HG03139 (cell line): ENCODE results near the gene TMEM219.
"Not testable (repeated sequence)": the region's sequence is repeated elsewhere in the genome, so short reads cannot be mapped to it uniquely, and the experiment has no call there.

ENCODE experiments used
- ATAC-seq: cut with Tn5 transposase; IDR thresholded peaks from one replicate; pipeline ENCODE4 v1.9.1; 2021; ENCODE audit not compliant: unreplicated experiment

Gene TMEM219

DNA sequence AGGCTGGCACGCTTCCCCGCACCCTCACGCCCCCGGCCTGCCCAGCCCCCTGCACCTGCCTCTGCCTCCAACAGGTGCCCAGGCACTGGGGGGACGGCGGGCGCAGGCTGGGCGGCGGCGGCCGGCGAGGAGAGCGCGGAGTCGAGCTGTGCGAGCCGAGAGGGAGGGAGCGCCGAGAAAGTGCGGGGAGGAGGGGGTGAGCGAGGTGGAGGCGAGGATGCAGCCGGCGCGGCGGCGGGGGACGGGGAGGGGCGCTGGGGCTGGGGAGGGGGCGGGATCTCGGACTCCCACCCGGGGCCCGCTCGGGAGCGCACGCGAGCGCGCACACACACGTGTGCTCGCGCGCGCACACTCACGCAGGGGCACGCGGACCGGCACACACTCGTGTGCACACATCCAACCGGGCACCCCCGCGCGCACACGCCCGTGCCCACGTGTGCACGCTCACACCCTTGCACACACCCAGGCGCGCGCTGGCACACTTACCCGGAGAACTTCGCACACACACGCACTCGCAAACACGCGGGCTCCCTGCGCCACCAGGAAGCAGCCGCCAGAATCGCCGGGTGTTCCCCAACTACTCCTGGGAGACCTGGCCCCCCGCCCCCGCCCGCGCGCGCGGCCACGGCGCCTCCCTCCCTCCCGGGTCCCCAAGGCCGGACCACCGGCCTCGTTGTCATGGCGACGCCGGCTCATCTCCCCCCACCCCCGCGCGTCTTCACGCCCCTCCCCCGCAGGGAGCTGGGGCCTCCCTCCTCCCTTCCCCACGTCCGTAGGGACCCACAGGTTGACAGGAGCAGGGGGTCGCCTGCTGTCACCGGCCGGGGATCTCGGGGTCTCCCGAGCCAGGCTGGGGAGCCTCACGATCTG is 49.2 kb downstream of the TMEM219 start, which contains the start of gene DOC2A:
TSS of gene DOC2A (minus strand) at position 184 of the 870 bp plus-strand sequence. CDS start 805 bp downstream, outside the sequence.
- no peak for ATAC-seq

DNA sequence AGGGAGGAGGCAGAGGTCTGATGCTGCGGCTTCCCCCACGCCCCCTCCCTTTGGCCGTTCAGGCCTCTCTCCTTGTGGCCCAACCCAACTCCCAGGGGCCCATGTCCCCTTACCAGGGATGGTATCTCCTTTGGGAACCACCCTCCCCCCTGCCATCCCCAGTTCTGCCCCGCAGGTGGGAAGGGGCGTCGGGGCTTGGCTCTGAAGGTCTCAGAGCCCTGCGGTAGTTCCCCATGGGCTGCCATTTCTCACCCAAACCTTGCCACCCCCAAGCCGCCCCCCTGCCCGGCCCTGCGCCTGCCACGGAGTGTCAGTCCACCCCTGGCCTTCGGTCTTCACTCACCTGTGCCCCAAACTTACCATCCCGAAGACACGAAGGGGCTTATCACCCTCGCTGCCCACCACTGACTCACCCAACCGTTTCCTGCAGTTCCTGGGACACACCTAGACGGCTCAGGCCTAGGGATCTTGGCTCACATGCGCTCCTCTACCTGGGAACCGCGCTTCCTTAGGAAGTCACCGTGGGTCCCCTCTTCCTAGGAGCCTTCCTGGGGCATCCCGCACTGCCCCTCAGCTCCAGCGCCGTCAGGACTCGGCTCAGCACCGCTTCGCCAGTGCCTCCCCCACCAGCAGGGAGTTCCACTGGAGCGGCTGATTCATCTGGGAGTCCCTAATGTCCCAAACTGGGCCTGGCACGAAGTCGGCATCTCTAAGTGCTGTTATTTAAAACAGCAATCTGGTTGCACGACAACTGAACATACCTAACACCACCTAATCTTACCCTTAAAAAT is 50.0 kb downstream of the TMEM219 start:
- ATAC-seq, result no peak

DNA sequence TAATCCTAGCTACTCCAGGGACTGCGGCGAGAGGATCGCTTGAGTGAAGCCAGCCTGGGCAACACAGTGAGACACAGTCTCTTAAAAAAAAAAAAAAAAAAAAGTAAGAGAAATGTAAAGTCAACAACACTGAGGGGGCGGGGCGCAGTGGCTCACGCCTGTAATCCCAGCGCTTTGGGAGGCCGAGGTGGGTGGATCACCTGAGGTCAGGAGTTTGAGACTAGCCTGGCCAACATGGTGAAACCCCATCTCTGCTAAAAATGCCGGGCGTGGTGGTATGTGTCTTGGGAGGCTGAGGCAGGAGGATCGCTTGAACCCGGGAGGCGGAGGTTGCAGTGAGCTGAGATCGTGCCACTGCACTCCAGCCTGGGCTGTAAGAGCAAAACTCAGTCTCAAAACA is 50.7 kb downstream of the TMEM219 start:
- ATAC-seq, result not testable (repeated sequence)

DNA sequence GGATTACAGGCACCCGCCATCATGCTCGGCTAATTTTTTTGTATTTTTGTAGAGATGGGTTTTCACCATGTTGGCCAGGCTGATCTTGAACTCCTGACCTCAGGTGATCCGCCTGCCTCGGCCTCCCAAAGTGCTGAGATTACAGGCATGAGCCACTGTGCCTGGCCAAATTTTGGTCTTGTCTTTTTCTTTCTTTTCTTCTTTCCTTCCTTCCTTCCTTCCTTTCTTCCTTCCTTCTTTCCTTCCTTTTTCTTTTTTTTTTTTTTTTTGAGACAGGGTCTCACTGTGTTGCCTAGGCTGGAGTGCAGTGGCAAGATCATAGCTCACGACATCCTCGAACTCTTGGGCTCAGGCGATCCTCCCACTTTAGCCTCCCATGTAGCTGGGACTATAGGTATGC is 53.6 kb downstream of the TMEM219 start:
- not testable (repeated sequence) for ATAC-seq

DNA sequence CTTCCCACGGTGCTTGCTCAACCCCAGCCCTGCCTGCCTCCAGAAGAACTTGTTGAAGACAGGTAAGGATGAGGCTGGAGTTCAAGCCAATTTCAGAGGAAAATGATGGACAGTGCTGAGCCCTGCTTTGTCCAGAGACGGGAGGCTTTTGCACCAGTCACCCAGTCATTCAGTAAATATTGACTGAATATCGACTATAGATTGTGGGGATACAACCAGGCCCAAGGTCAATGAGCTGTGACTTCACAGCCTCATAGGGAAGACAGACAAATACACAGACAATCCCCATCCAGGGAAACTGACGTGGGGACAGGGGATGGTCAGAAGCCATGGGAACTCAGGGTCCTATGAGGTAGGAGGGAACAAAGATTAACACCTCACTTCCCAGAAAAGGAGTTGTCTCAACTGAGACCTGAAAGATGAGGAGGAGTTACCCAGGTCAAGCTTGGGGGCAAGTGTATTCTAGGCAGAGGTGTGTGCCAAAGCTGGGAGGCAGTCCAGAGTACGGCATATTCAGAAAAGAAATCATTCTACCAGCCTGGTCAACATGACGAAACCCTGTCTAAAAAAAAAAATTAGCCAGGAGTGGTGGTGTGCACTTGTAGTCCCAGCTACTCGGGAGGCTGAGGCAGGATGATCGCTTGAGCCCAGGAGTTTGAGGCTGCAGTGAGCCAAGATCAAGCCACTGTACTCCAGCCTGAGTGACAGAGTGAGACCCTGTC is 54.8 kb downstream of the TMEM219 start:
- no peak for ATAC-seq

DNA sequence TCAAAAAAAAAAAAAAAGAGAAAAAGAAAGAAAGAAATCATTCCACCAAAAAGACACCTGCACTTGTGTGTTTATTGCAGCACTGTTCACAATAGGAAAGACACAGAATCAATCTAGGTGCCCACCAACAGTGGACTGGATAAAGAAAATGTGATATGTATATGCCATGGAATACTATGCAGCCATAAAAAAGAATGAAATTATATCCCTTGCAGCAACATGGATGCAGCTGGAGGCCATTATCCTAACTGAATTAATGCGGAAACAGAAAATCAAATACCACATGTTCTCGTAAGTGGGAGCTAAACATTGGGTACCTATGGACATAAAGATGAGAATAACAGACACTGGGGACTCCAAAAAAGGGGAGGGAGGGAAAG is 55.4 kb downstream of the TMEM219 start:
- no peak for ATAC-seq

DNA sequence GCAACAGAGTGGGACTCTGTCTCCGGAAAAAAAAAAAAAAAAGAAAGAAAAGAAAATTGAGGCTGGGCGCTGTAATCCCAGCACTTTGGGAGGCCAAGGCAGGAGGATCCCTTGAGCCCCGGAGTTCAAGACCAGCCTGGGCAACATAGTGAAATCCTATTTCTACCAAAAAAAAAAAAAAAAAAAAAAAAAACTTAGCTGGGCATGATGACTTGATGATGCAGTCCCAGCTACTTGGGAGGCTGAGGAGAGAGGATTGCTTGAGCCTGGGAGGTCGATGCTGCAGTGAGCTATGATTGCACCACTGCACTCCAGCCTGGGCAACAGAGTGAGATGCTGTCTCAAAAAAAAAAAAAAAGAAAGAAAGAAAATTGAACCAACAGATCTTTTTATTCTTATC is 56.1 kb downstream of the TMEM219 start:
- not testable (repeated sequence) for ATAC-seq

DNA sequence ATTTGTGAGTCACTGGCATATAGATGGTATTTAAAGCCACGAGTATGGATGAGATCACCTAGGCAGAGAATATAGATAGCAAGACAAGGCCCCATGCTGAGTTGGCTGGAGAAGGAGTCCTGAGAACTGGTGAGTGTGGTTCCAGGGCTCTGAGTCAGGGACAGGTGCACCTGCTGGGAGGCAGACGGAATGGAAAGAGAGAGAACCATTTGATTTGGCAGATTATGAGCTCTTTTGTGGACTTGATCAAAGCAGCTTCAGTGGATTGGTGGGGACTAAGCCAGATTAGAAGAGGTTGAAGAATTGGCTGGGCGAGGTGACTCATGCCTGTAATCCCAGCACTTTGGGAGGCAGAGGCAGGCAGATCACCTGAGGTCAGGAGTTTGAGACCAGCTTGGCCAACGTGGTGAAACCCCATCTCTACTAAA is 56.9 kb downstream of the TMEM219 start:
- ATAC-seq, result no peak
